Iris pigment epithelial cell (primary cell): ENCODE data around the gene SDK1.

Experiments used
- DNase-seq: peaks from one replicate; pipeline ENCODE4 v3.0.0-alpha.2; 2011; ENCODE audit warnings: low read depth

The SDK1 gene

GRCh38 chr7:4157651-4158050 lies 856.6 kb downstream of the SDK1 start:
- DNase-seq: no peak

GRCh38 chr7:4158441-4159153 lies 857.5 kb downstream of the SDK1 start:
- DNase-seq: no peak

- DNase-seq: no peak
These were observed 858.1 kb downstream of the SDK1 start for GRCh38 chr7:4159154-4159501.

DNA sequence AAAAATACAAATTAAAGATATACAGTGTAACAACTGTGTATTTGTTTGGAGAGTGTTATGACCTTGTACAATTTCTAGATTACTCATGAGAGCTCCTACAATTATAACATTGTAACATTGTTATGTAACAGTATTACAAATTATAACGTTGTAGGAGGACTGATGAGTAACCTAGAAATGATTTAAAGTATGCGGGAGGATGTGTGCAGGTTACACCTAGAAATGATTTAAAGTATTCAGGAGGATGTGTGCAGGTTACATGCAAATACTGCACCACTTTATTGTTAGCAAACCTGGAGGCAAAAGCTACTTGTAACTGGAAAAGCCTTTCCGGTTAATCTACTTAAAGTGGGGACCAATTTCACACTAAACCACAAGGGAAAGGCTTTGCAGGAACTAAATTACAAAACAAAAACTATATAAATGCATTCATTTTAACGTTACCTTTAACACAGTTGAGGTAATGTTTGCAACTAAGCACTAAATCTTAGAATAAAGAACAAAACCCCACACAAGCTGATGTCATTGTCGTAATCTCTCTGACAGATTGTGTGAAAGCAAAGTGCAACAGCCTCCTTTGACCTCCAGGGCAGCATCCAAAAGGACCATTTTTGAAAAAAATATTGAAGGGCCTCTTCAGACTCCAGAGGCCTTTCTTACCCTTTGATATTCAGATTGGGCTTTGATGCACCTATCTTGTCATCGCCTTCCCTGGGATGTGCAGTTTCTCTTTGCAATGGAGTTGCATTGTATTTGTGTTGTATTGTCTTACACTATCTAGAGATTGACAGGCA lies 858.9 kb downstream of the SDK1 start:
- DNase-seq: no peak

- no peak for DNase-seq
These were observed 862.0 kb downstream of the SDK1 start for GRCh38 chr7:4162884-4163564.

DNA sequence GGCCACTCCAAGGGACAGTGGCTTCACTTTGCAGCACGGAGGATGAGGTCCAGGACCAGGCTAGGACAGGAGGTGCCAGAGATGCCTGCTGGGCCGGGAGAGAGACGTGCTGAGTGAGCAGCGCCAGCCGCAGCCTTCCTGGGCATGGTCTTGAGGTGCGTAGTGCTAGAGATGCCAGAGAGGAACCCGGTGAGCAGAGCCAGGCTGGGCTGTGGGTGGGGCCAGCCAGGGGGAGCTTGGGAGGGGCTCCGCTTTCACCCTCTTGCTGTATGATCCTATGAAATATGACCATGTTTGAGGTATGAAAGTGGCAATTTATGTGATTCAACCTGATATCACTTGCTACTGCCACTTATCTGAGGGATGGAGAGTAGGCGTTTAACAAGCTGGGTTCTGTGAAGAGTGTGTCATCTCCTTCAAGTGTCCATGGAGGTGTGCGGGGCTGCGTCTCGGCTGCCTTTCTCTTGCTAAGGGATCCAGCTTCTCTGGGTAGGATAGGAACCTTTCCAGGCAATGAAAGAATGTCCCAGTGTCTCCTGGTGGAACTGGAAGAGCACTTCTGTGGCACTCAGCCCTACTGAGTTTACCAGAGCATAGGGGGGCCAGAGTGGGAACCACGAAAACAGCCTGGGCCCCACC lies 862.6 kb downstream of the SDK1 start:
- DNase-seq: no peak

GRCh38 chr7:4164556-4164955 lies 863.5 kb downstream of the SDK1 start:
- DNase-seq: no peak

DNA sequence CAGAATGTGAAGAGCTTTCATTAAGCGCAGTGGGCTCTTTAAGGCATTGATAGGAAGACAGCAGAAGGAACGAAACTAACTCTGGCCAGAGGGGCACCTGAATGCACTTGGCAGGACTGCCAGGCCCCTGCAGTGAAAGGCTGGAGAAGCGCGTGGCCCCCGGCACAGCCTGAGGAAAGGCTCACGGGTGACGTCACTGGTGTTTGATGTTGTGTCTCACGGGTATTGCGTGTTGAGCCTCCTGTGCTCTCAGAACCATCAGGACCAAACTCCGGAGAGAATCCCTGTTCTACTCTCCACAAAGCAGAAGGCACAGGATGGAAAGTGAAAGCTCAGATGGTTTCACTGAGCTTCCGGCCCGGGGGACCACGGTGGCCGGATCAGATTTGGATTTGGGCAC lies 865.3 kb downstream of the SDK1 start:
- no peak for DNase-seq

DNA sequence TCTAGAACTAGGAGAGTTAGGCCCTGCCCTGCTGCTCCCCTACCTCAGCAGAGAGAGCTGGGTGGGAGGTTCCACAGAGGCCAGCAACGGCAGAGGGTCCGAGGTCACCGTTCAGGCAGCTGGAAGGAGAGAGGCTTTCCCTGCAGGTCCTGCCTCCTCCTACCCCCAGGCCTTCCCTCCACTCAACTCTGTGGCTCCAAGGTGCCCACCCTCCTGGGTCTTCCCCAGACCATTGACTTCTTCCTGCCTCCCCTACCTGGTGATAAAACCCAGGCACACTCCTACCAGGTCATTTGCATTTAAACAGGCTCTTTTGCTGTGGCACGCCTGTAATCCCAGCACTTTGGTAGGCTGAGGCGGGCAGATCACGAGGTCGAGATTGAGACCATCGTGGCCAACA lies 865.8 kb downstream of the SDK1 start:
- no peak for DNase-seq

GRCh38 chr7:4167385-4167910 lies 866.4 kb downstream of the SDK1 start:
- DNase-seq: no peak

DNA sequence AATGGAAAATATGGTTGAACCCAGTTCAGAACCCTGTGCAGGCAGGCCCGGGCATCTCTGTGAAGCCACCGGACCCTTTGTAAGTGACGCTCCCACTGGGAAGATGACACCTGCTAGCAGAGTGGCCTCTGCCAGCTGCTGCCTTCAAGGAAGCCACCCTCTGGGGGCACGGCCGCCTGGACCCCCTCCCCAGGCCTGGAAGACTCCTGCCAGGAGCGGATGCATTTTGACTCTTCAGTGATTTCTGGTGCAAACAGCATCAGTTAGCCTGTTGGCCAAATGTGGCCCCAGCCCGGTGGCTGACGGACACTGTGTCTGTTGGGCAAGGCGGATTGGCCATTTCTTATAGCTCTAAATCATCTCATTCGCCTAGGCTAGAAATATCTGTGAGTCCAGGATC lies 867.0 kb downstream of the SDK1 start:
- no peak for DNase-seq

- no peak for DNase-seq
These were observed 867.5 kb downstream of the SDK1 start for GRCh38 chr7:4168541-4168940.

GRCh38 chr7:4169455-4169854 lies 868.4 kb downstream of the SDK1 start:
- DNase-seq: no peak

DNA sequence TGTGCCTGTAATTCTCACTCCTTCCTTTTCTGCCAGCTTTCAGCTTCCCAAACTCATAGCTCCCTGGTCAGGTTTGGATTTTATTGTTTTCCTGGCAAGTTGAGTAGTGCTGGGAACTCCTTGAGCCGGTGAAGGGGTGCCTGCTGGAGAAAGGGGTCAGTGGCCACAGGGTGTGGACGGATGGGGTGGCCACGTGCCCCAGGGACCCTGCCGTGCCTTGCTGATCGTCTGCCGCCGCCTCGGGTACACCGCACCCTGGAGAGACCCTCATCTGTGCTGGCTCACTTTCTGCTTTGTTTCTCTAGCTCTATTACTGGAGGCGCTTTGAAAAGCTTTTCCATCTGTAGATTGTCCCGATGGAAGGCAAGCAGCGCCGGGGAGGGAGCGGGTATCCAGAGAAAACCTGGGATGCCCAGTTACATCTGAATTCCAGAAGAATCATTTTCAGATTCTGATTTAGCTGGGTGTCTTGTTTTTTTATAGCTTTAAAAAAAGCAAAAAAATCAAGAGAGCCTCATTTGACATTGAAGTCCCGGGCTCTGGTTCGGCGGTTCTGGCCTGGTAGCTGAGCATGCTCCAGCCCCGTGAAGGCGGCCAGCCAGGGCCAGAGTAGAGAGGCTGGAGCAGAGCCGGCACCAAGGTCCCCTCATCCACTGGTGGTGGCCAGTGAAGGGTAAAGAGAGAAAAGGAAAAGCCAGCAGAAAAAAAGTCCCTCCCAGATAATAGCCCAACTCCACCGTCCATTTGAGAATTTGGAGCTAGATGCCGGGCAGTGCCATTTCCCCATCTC lies 870.1 kb downstream of the SDK1 start:
- DNase-seq: no peak

DNA sequence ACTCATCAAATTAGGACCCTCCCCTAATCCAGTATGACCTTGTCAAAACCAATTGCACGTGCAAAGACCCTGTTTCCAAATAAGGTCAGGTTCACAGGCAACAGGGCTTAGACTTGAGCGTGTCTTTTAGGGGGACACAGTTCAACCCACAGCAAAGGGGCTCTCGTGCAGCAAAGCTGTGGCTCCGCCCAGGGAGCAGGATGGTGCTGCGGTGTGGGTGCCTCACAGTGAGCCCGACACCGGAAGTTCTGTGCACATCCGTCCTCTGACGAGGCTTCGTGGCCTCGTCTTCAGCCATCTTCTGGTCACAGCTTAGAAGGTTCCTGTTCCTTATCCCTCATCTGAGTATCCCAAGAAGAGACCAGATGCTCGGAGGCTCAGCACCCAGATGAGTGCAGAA lies 871.8 kb downstream of the SDK1 start:
- DNase-seq: no peak

GRCh38 chr7:4173615-4174014 lies 872.6 kb downstream of the SDK1 start:
- DNase-seq: no peak

- no peak for DNase-seq
These were observed 873.0 kb downstream of the SDK1 start for GRCh38 chr7:4174016-4174415.

GRCh38 chr7:4174451-4174850 lies 873.4 kb downstream of the SDK1 start:
- DNase-seq: no peak

DNA sequence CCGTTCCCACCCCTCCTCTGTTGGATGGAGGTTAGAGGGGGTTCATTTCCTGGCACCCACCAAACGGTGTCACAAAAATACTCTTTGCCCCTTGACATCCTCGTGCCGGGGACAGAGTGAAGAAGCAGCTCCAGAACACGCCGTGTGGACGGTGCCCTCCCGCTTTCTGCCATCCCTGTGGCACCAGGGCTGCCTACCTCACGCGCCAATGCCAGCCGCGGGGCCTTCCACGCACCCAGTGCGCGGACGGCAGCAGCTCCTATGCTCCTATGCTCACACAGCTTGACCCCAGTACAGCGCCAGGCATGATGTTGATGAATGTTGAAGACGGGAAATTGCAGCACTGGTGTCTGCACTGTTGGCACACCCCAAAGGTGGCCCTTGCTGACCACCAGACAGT lies 873.8 kb downstream of the SDK1 start:
- no peak for DNase-seq

DNA sequence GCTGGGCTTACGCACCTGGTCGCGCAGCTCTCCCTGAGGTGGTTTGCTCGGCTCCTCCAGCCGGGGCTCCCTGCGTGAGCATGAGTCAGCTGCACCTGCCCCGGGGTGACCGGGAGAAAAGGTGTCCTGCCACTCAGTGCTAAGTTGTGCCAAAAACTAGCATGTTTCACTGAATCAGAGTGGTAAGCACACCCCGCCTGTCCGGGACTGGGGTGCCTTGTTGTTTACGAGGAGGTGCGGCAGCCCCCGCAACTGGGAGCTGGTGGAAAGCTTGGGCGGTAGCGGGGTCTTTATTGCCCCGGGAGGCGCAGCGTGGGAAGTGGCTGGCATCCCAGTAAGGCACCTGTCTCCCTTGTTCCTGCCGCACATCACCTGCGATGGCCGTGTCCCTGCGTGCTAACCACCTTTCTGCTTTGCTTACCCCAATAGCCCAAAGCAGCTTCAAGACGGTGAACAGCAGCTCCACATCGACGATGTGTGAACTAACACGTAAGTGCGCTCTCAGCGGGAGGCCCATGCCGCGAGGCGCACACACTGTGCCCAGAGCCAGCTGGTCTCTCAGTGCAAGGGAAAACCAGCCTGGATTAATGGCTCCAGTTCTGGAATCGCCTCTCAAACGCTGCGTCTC lies 874.4 kb downstream of the SDK1 start:
- no peak for DNase-seq

GRCh38 chr7:4177001-4177400 lies 875.9 kb downstream of the SDK1 start:
- no peak for DNase-seq
